Measurements from ENCODE around the gene NANOS1.

The NANOS1 gene

DNA sequence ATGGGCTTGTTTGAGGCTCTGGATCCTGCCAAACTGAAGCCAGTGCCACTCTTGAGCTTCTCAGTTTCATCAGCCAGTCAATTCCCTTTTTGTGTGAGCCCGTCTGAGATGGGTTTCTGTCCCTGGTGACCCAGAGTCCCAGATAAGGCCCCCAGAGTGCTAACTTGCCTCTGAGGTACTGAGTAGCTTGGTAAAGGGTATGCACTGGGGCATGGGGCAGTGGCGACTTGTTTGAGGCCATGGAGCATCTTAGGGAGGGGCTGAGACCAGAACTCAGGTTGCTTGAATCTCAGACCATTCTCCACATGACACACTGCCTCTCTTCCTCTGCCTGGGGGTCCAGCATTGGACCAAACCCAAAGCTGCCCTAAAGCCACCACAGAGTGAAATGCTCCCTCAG is 35.2 kb upstream of the NANOS1 start:
- no peak for TF ChIP-seq MYC (IDR thresholded peaks at IDR 0.05; ENCODE audit: low read depth, low read length)
- no peak overlapping the region for H3K4me3 ChIP-seq (ENCODE audit: low read depth, low read length)
- no peak for DNase-seq (ENCODE audit: low read depth)

DNA sequence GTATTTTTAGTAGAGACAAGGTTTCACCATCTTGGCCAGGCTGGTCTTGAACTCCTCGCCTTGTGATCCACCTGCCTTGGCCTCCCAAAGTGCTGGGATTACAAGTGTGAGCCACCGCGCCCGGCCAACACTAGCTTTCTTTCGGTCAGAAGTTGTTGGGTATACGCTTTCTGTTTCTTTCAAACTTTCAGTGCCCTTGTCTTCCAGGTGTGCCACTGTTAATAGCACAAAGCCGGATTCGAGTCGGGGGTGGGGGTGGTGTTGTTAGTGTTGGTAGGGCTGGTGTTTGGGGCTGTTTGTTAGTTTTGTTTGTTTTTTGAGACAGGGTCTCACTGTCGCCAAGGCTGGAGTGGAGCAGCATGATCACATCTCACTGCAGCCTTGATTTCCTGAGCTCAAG is 33.8 kb upstream of the NANOS1 start:
- DNase-seq (ENCODE audit: low read depth), result no peak
- no peak overlapping the region for H3K4me3 ChIP-seq (ENCODE audit: low read depth, low read length)
- TF ChIP-seq, protein P1, sequence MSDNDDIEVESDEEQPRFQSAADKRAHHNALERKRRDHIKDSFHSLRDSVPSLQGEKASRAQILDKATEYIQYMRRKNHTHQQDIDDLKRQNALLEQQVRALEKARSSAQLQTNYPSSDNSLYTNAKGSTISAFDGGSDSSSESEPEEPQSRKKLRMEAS (IDR thresholded peaks at IDR 0.05; ENCODE audit: low read depth, low read length), result no peak
- TF ChIP-seq POLR2A (IDR thresholded peaks at IDR 0.05; ENCODE audit: extremely low read depth, insufficient read length) (no peak), MYC (IDR thresholded peaks at IDR 0.05; ENCODE audit: low read depth, low read length) (no peak)
- TF ChIP-seq, protein P2, sequence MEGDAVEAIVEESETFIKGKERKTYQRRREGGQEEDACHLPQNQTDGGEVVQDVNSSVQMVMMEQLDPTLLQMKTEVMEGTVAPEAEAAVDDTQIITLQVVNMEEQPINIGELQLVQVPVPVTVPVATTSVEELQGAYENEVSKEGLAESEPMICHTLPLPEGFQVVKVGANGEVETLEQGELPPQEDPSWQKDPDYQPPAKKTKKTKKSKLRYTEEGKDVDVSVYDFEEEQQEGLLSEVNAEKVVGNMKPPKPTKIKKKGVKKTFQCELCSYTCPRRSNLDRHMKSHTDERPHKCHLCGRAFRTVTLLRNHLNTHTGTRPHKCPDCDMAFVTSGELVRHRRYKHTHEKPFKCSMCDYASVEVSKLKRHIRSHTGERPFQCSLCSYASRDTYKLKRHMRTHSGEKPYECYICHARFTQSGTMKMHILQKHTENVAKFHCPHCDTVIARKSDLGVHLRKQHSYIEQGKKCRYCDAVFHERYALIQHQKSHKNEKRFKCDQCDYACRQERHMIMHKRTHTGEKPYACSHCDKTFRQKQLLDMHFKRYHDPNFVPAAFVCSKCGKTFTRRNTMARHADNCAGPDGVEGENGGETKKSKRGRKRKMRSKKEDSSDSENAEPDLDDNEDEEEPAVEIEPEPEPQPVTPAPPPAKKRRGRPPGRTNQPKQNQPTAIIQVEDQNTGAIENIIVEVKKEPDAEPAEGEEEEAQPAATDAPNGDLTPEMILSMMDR (IDR thresholded peaks at IDR 0.05; ENCODE audit: low read depth, low read length), result no peak

DNA sequence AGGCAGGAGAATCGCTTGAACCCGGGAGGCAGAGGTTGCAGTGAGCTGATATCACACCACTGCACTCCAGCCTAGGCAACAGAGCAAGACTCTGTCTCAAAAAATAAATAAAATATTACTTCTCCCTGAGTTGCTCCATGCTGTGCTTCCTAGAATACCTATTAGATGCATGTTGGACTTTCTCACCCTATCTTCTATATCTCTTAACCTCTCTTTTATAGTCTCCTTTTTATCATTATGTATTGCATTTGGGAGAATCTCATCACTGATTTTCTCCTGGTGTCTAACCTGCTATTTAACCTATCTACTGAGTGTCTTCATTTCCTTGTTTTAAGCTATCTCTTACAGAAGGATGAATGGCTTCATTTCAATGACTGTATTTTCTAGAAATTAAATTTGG is 32.1 kb upstream of the NANOS1 start:
- H3K4me3 ChIP-seq (ENCODE audit: low read depth, low read length), result no peak overlapping the region
- no peak for DNase-seq (ENCODE audit: low read depth)
- TF ChIP-seq POLR2A (IDR thresholded peaks at IDR 0.05; ENCODE audit: extremely low read depth, insufficient read length), result no peak
- no peak for TF ChIP-seq MYC (IDR thresholded peaks at IDR 0.05; ENCODE audit: low read depth, low read length)
- TF ChIP-seq, protein P2 (IDR thresholded peaks at IDR 0.05; ENCODE audit: low read depth, low read length), result no peak
- TF ChIP-seq, protein P1 (IDR thresholded peaks at IDR 0.05; ENCODE audit: low read depth, low read length), result no peak

DNA sequence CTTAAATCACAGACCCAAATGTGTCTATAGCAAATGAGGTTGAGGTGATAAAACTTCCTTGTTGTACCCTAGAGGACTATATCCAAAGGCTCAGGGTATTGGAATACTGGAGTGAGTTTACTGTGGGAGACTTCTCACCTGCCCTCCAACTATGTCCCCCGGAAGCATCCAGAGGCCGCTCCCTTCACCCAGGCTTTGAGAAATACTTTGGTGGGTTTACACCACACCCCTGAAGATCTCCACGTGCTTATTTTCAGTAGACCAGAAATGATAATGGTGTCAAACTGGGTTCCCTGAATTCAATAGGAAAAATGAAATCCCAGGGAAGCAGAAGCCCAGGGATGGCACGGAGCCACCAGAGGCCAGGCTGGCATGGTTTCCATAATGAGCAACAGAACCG is 31.3 kb upstream of the NANOS1 start:
- H3K4me3 ChIP-seq (ENCODE audit: low read depth, low read length), result no peak overlapping the region
- no peak for DNase-seq (ENCODE audit: low read depth)
- TF ChIP-seq, protein P1 (IDR thresholded peaks at IDR 0.05; ENCODE audit: low read depth, low read length), result no peak
- no peak for TF ChIP-seq POLR2A (IDR thresholded peaks at IDR 0.05; ENCODE audit: extremely low read depth, insufficient read length)
- TF ChIP-seq, protein P2 (IDR thresholded peaks at IDR 0.05; ENCODE audit: low read depth, low read length), result no peak
- no peak for TF ChIP-seq MYC (IDR thresholded peaks at IDR 0.05; ENCODE audit: low read depth, low read length)

DNA sequence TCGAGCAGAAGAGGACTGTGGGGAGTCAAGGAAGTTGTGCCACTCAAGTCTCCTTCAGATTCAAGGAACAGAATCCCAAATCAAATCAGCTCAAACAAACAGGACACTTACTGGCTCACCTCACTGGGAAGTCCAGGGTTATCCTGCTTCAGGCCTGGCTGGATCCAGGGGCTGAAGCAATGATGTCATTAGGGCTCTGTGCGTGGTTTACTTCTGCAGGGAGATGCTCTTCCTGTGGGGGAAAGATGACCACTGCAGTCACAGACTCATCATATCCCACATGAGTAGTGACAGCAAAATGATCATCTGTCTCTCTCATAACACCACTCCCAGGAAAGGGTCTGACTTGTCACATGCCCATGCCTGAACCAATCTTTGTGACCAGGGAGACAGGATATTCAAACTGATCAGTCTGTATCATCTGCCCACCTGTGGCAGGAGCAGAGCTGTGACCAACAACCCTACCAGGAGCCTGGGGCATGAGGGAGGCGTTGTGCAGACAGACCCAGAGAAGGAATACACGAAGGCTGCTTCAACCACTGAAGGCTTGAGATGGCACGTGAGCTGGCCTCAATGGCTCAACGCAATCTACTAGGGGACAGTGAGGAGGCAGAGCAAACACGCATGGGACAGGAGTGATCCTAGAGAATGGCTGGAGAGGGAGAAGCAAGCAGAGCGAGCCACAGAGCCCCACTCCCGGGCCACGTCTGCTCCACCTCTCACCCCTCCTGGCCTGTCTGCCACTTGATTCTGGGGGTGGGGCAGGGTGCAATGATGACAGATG is 27.6 kb upstream of the NANOS1 start:
- H3K4me3 ChIP-seq (ENCODE audit: low read depth, low read length), result no peak overlapping the region
- no peak for TF ChIP-seq POLR2A (IDR thresholded peaks at IDR 0.05; ENCODE audit: extremely low read depth, insufficient read length)
- TF ChIP-seq, protein P2 (IDR thresholded peaks at IDR 0.05; ENCODE audit: low read depth, low read length), result no peak
- TF ChIP-seq, protein P1 (IDR thresholded peaks at IDR 0.05; ENCODE audit: low read depth, low read length), result no peak
- no peak for TF ChIP-seq MYC (IDR thresholded peaks at IDR 0.05; ENCODE audit: low read depth, low read length)

DNA sequence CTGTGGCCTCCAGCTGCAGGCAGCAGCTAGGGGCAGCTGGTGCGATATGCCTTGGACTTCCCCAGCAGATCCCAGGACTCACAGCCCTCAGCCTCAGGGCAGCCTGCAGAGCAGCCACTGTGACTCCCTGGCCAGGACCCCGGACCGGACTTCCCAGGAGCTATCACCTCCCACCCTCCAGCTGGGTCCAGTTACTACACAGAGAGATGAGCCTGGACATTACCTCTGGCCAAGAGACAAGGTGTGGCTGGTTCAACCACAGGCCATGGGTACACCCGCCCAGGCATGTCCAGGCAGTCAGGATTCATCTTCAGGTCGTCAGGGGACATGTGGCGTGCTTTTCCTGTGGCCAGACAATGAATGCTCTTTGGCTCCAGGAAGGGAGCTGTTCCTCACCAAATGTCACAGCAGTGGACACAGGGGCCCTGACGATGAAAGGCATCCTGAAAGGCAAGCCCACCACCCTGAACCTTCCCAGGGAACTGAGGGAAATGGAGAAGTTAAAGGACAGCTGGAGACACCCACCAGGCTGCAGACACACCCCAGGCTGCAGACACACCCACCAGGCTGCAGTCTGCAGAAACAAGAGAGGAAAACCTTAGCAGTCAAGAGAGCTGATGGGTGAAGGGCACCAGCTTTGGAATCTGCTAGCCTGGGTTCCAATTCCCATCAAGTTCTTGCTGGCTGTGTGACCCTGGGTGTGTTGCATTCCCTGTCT is 25.8 kb upstream of the NANOS1 start:
- DNase-seq (ENCODE audit: low read depth), result no peak
- TF ChIP-seq, protein P2 (IDR thresholded peaks at IDR 0.05; ENCODE audit: low read depth, low read length), result no peak
- no peak for TF ChIP-seq POLR2A (IDR thresholded peaks at IDR 0.05; ENCODE audit: extremely low read depth, insufficient read length)
- TF ChIP-seq, protein P1 (IDR thresholded peaks at IDR 0.05; ENCODE audit: low read depth, low read length), result no peak
- no peak for TF ChIP-seq MYC (IDR thresholded peaks at IDR 0.05; ENCODE audit: low read depth, low read length)

More for the DNA sequence above, 27.6 kb upstream of the NANOS1 start:
- DNase-seq (ENCODE audit: low read depth), result no peak

More for the DNA sequence above, 25.8 kb upstream of the NANOS1 start:
- no peak overlapping the region for H3K4me3 ChIP-seq (ENCODE audit: low read depth, low read length)

Measured in NB4 (cell line).